Measurements from ENCODE around the gene HCFC2. TPM values are rescaled to one million over a fixed set of nuclear protein-coding genes. Genes with fewer than 3 reads are reported as not detected.
"Not testable (repeated sequence)": the region's sequence is repeated elsewhere in the genome, so short reads cannot be mapped to it uniquely, and the experiment has no call there.

Gene HCFC2
- 10 to 100 TPM; 23.9 to 36.6 (median 29.5) TPM for polyA plus RNA-seq (ENCODE audit: insufficient read length in 10 of 10)
- long read RNA-seq, donor 1, full-length matches to known transcripts = 2 of 9 reads
- long read RNA-seq, donor 1, partial matches to known transcripts = 7 of 9 reads
- long read RNA-seq, donor 1, other reads (novel, unspliced or antisense) = 0 of 9 reads
- long read RNA-seq, donor 2, full-length matches to known transcripts = 1 of 1 reads
- long read RNA-seq, donor 2, partial matches to known transcripts = 0 of 1 reads
- long read RNA-seq, donor 2, other reads (novel, unspliced or antisense) = 0 of 1 reads
- long read RNA-seq, donor 3 = 0 reads
- long read RNA-seq, donor 4, full-length matches to known transcripts = 1 of 8 reads
- long read RNA-seq, donor 4, partial matches to known transcripts = 7 of 8 reads
- long read RNA-seq, donor 4, other reads (novel, unspliced or antisense) = 0 of 8 reads
- long read RNA-seq, donor 5, full-length matches to known transcripts = 1 of 1 reads
- long read RNA-seq, donor 5, partial matches to known transcripts = 0 of 1 reads
- long read RNA-seq, donor 5, other reads (novel, unspliced or antisense) = 0 of 1 reads
- long read RNA-seq, donor 6, full-length matches to known transcripts = 2 of 2 reads
- long read RNA-seq, donor 6, partial matches to known transcripts = 0 of 2 reads
- long read RNA-seq, donor 6, other reads (novel, unspliced or antisense) = 0 of 2 reads
- long read RNA-seq, donor 7, full-length matches to known transcripts = 4 of 10 reads
- long read RNA-seq, donor 7, partial matches to known transcripts = 6 of 10 reads
- long read RNA-seq, donor 7, other reads (novel, unspliced or antisense) = 0 of 10 reads
- long read RNA-seq, donor 8, full-length matches to known transcripts = 3 of 8 reads
- long read RNA-seq, donor 8, partial matches to known transcripts = 5 of 8 reads
- long read RNA-seq, donor 8, other reads (novel, unspliced or antisense) = 0 of 8 reads
- long read RNA-seq, donor 9, full-length matches to known transcripts = 2 of 2 reads
- long read RNA-seq, donor 9, partial matches to known transcripts = 0 of 2 reads
- long read RNA-seq, donor 9, other reads (novel, unspliced or antisense) = 0 of 2 reads

GRCh38 chr12:104064031-104064841 lies at the start of gene HCFC2:
TSS of gene HCFC2 (plus strand) at chr12:104064531. CDS start at chr12:104064561, 30 bp downstream.
- DNase-seq = peak; percentile 92 to 98 (median 93)

- DNase-seq = not testable (repeated sequence)
Observed at GRCh38 chr12:104021862-104022261, 42.5 kb upstream of the HCFC2 start.

- DNase-seq = peak in 1 of 3 donors; percentile 77
Observed at GRCh38 chr12:104022786-104023185, 41.5 kb upstream of the HCFC2 start.

GRCh38 chr12:104023710-104024109 lies 40.6 kb upstream of the HCFC2 start:
- DNase-seq = no peak

GRCh38 chr12:104024348-104024747 lies 40.0 kb upstream of the HCFC2 start:
- DNase-seq = no peak

- DNase-seq = no peak
Observed at GRCh38 chr12:104025771-104026170, 38.6 kb upstream of the HCFC2 start.

- DNase-seq = no peak
Observed at GRCh38 chr12:104026841-104027599, 37.3 kb upstream of the HCFC2 start.

GRCh38 chr12:104030596-104030995 lies 33.7 kb upstream of the HCFC2 start:
- not testable (repeated sequence) for DNase-seq

- not testable (repeated sequence) for DNase-seq
Observed at GRCh38 chr12:104036143-104036542, 28.2 kb upstream of the HCFC2 start.

- not testable (repeated sequence) for DNase-seq
Observed at GRCh38 chr12:104039769-104040168, 24.6 kb upstream of the HCFC2 start.

GRCh38 chr12:104042580-104042979 lies 21.8 kb upstream of the HCFC2 start:
- no peak for DNase-seq

GRCh38 chr12:104044158-104044557 lies 20.2 kb upstream of the HCFC2 start:
- no peak for DNase-seq

- DNase-seq = no peak
Observed at GRCh38 chr12:104046306-104046705, 18.0 kb upstream of the HCFC2 start.

GRCh38 chr12:104048162-104048561 lies 16.2 kb upstream of the HCFC2 start:
- peak in 1 of 3 donors; percentile 25 for DNase-seq

GRCh38 chr12:104048811-104049210 lies 15.5 kb upstream of the HCFC2 start:
- peak in 2 of 3 donors; percentile 15 to 52 for DNase-seq

GRCh38 chr12:104049278-104049902 lies 14.9 kb upstream of the HCFC2 start:
- peak in 2 of 3 donors; percentile 40 to 50 for DNase-seq

GRCh38 chr12:104049903-104050356 lies 14.4 kb upstream of the HCFC2 start, which contains the start of gene GLT8D2:
TSS of gene GLT8D2 (minus strand) at chr12:104050187. CDS start at chr12:104019648, 30,539 bp downstream.
- peak; percentile 69 to 92 (median 82) for DNase-seq

- peak in 2 of 3 donors; percentile 5 to 30 for DNase-seq
Observed at GRCh38 chr12:104050436-104050835, 13.9 kb upstream of the HCFC2 start.

- no peak for DNase-seq
Observed at GRCh38 chr12:104054681-104055346, 9.5 kb upstream of the HCFC2 start.
